Measurements from ENCODE around the gene DGLUCY.
"Not testable (repeated sequence)": the region's sequence is repeated elsewhere in the genome, so short reads cannot be mapped to it uniquely, and the experiment has no call there.

Gene DGLUCY

DNA sequence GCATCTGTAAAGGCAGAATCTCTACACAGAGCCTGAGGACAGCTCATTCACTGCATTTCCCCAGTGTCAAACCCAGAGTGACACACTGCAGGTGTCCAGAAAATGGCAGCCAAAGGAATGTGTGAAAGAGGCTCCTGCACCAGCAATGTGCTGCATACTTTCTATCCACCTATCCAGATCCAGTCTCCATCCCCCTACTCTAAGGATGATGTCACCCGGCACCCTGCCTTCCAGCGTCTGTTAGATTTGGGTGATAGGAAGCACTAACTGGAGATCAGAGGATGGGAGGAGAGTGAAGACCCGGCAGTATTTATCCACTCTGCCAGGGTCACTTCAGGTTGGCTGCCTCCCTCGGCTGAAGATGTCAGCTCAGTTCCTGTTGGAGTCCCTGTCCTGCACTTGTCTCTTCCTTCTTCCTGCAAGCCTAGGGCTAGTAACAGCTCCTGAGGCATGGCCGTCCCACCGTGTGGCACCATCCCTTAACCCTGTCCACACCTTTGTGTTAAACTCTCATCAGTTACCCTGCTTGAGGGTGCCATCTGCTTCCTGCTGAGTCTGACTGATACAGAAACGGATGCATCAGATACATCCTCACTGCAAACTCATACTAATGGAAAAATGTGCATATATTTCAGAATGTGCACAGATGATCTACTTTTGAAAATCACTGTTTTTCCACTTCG, 143.6 kb downstream of the DGLUCY start:
- DNase-seq (ENCODE audit: low read depth in 3 of 3) = no peak

DNA sequence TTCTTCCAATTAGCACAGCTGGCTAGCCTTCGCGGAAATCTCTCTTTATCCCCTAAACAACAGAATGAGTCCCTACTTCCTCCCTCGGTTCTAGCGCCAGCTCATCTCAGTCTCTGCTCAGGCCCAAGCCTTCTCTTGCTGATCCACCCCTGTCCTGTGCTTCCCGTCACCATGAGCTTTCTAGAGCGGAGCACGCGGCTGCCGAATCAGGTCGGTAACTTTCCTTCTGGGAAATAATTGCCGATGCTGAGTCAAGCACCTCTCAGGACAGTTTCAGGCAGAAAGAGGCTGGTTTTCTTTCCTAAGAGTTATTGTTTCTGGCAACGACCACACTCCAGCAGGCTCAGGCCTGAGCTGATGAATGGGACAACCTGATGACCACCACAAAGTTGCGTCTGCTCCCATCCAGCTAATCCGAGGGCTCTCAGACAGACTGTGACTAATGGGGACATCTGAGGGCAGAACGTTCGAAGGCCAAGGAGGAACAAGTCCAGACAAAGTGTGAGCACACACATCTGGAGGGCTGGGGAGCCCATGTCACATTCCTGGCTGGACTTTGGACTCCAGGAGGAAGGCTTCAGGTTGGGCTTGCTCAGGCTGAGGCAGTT, 144.2 kb downstream of the DGLUCY start:
- DNase-seq (ENCODE audit: low read depth in 3 of 3) = no peak

DNA sequence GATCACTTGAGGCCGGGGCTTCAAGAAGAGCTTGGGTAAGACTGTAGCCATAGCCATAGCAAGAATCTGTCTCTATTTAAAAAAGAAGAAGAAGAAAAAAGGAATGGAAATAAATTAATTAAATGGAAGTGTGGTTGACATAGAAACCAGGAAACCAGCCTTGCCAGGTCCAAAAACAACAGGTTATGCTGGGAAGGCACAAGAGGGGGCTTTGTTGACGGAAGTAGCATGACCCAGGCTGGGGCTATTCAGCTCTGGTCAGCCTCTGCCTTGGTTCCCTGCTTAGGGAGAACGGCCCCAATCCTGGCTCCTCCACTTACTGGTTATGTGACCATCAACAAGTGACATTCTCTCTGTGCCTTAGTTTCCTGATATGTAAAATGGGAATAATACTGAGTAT, 145.0 kb downstream of the DGLUCY start:
- no peak for DNase-seq (ENCODE audit: low read depth in 3 of 3)

DNA sequence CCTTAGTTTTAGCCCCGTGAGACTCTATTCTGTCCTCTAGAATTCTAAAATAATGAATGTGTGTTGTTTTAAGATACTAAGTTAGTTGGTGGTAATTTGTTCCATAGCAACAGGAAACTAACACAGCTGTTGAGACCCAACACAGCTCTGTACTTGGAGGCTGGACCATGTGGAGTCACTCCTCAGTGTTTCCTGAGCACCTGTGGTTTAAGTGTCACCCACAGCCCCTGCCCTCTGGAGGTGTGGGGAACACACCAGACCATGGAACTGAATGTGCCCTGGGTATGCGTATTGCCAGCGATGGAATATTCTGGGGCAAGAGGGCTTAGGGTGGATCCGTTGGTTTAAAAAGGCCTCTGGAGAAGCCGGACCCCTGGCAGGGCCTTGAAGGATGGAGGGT, 147.2 kb downstream of the DGLUCY start:
- DNase-seq (ENCODE audit: low read depth in 3 of 3) = no peak

- no peak for DNase-seq (ENCODE audit: low read depth in 3 of 3)
Measured at GRCh38 chr14:91261986-91262549, 148.2 kb downstream of the DGLUCY start.

DNA sequence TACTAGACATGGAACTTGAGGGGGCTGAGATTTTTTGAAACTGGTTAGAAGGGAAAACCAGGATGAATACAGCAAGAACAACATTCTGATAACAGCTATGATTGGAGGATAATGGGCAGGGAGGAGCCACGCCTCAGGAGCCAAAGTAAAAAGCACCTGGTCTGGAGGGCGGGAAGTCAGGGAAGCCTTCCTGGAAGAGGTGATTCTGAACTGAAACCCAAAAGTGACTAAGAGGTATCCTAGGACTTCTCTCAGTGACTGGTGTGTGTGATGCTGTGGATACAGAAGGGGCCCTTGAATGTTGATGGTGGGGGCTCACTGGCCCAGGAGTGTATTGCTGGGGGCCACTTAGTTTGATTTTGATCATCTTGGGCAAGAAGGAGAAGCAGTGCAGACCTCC, 149.5 kb downstream of the DGLUCY start:
- DNase-seq (ENCODE audit: low read depth in 3 of 3) = no peak

DNA sequence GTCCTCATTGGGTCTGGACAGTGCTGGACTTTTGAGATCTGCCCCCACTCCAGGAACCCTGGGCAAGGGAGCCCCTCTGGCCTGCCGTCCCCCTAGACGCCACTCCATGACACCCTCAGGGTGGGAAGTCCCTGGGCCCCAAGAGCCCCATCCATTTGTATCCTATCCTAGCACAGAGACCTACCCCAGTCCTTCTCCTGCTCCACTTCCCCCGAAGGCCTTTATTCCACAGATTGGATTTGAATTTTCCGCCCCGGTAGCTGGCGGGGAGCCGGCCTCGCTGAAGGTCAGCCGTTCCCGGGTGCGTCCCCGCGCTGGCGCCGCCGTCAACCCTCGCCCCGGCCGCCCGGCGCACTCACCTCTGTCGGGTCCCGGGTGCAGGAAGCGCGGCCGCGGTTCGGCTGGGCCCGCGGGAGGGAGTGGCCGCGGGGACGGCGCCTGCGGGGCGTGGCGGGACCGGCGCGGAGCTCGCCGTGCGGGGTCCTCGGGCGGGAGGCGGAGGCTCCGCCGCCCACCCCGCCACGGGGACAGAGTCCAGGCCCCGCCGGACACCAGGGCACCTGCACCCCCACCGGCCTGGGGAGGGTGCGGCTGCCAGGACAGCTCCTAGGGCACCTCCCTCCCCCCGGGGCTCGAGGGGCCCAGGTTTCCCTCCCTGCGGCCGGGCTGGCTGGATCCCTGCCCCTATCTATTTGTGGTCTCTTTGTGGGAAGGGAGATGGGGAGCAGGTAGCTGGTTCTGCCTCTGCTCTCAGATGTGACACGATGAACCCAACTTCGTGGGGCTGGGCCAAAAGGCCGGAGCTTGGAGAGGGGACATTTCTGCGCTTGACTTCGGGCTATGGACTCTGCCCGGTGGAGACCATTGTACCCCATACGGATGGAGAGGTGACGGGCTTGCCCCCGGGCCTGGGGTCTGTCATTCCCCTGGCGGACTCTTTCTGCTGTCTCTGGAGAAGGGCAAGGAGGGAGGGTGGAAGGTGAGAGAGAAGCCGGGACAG, 150.6 kb downstream of the DGLUCY start:
- DNase-seq (ENCODE audit: low read depth in 3 of 3) = no peak

DNA sequence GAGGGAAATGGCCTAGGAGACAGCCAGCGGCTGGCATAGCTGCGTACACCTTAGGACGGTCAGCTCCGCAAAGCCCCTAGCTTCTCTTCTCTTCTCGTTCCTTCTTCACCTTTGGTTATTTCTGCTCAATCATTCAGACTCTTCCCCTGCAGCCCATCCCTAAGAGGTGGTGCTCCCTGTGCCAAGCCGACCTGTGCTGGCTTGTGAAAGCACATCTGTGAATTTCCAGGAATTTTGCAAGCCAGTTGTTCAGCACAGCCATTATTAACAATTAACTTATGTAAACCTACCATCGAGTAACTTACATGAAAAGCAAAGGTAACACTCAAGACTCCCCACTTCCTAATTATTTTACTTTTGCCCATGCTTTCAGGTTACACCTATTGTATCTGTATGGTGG, 151.5 kb downstream of the DGLUCY start:
- DNase-seq (ENCODE audit: low read depth in 3 of 3) = no peak

DNA sequence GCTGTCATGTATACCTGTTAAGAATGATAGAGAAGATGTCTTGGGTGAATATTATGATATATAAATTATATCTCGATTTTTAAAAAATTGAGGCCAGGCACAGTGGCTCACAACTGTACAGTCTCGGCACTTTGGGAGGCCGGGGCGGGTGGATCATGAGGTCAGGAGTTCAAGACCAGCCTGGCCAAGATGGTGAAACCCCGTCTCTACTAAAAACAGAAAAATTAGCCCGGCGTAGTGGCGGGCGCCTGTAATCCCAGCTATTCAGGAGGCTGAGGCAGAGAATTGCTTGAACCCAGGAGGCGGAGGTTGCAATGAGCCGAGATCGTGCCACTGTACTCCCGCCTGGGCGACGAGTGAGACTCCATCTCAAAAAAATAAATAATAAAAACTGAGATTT, 152.4 kb downstream of the DGLUCY start:
- DNase-seq (ENCODE audit: low read depth in 3 of 3) = not testable (repeated sequence)

DNA sequence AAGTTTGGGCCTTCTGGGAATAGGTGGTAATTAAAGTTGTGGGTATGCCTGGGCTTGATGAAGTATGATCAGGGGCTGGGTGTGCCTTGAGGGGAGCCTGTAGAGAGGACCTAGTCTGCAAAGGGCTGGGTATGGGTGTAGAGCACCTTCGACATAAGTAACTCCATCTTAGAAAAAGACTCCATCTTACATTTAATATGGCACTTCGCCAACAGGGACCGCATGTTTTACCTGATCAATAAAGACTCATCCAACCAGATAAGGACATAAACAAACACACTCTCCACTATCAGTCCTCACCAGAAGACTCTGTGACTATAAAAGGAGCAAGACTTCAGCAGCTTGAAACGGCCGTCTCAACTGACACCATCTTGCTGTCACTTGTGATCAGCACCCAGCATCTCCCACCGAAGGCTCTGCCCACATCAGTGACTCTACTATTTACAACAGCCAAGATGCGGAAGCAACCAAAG, 154.1 kb downstream of the DGLUCY start:
- no peak for DNase-seq (ENCODE audit: low read depth in 3 of 3)

- no peak for DNase-seq (ENCODE audit: low read depth in 3 of 3)
Measured at GRCh38 chr14:91269076-91269991, 155.5 kb downstream of the DGLUCY start.

GRCh38 chr14:91270188-91270587, 156.3 kb downstream of the DGLUCY start:
- DNase-seq (ENCODE audit: low read depth in 3 of 3) = no peak

GRCh38 chr14:91270619-91271018, 156.7 kb downstream of the DGLUCY start:
- DNase-seq (ENCODE audit: low read depth in 3 of 3) = no peak

- DNase-seq (ENCODE audit: low read depth in 3 of 3) = no peak
Measured at GRCh38 chr14:91271639-91272038, 157.8 kb downstream of the DGLUCY start.

DNA sequence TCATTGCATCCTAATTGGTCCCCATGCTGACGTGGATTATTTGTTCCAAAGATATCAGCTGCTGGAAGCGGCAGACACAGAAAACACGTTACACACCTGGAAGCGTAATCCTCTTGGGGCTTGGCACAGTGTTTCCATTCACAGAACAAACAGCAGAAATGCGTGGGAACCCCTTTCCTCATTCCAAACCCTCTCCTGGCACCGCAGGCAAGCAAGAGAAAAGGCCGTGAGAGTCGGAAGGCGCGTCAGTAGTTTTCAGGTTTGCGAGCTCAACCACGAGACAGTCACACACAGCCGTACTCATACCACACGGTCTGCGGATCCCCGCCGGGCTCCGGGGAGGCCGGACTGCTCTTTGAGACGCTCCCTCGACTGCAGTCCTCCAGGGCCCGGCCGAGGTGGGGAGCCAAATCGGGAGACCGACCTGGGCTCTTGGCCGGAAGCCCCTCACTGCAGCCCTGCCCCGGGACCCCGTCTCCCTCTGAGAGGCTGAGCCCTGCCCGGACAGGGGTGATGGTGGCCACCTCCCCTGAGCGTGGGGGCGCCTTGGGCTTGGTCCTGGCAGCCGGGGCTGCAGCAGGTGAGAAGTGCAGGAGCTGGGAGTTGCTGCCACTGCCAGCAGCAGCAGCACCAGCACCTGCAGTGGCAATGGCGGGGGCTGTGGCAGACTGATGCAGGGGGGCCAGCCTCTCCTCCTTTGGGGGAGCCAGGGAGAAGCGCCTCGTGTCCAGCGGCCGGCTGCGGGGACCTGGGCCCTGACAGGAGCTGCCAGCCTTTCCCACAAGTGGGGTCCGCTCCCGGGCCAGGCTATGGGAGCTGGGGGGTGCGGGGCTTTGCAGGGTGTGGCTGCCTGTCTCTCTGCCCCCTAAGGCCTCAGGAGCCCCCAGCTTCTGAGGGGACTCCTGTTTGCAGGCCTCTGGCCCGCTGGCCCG, 158.7 kb downstream of the DGLUCY start:
- DNase-seq (ENCODE audit: low read depth in 3 of 3) = no peak

- DNase-seq (ENCODE audit: low read depth in 3 of 3) = no peak
Measured at GRCh38 chr14:91273273-91273884, 159.5 kb downstream of the DGLUCY start.

- DNase-seq (ENCODE audit: low read depth in 3 of 3) = no peak
Measured at GRCh38 chr14:91273885-91274273, 160.0 kb downstream of the DGLUCY start.

DNA sequence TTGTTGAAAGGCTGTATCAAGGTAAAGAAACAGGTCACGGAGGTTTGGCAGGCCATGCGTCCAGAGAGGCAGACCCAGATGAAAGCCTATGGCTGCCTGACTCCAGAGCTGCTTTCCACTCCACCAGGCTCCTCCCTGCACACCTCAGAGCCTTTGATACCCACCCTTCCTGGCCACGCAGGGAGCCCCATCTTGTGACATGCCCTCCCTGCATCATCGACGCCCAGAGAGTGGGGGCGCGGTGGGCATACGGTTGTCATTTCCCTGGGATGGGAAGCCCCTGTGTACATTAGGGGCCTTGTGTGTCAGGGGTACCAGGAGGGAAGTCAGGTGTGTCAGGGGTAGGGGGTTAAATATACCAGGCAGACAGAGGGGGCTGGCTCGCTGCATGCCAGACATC, 160.9 kb downstream of the DGLUCY start:
- DNase-seq (ENCODE audit: low read depth in 3 of 3) = no peak

Measured in stimulated activated CD4-positive, alpha-beta T cell treated with anti-CD3 and anti-CD28 coated beads, TNF-alpha, amount 100 ng/mL, for 24 hours (primary cell).